ENCODE measurements around the gene SIRPB2.

SIRPB2 gene

GRCh38 chr20:1469925-1470571 is 21.2 kb downstream of the SIRPB2 start:
- DNase-seq: peak; percentile 4

- no peak for DNase-seq
Observed at GRCh38 chr20:1469306-1469905, 21.8 kb downstream of the SIRPB2 start.

GRCh38 chr20:1468117-1468624 is 23.0 kb downstream of the SIRPB2 start:
- DNase-seq: no peak

GRCh38 chr20:1467355-1468116 is 23.7 kb downstream of the SIRPB2 start:
- no peak for DNase-seq

- DNase-seq: no peak
Observed at GRCh38 chr20:1467082-1467354, 24.2 kb downstream of the SIRPB2 start.

GRCh38 chr20:1466211-1467081 is 24.8 kb downstream of the SIRPB2 start, which contains the start of gene NSFL1C:
TSS of gene NSFL1C (minus strand) at chr20:1466849. CDS start at chr20:1466824, 25 bp downstream.
- DNase-seq: peak; percentile 95

- no peak for DNase-seq
Observed at GRCh38 chr20:1465470-1466210, 25.6 kb downstream of the SIRPB2 start.

- DNase-seq: no peak
Observed at GRCh38 chr20:1463971-1464570, 27.1 kb downstream of the SIRPB2 start.

GRCh38 chr20:1462834-1463233 is 28.4 kb downstream of the SIRPB2 start:
- DNase-seq: no peak

- no peak for DNase-seq
Observed at GRCh38 chr20:1462001-1462400, 29.2 kb downstream of the SIRPB2 start.

GRCh38 chr20:1460275-1460674 is 30.9 kb downstream of the SIRPB2 start:
- no peak for DNase-seq

GRCh38 chr20:1457992-1458391 is 33.2 kb downstream of the SIRPB2 start:
- DNase-seq: no peak

- DNase-seq: no peak
Observed at GRCh38 chr20:1456300-1456699, 34.9 kb downstream of the SIRPB2 start.

GRCh38 chr20:1450926-1451491 is 40.2 kb downstream of the SIRPB2 start:
- no peak for DNase-seq

GRCh38 chr20:1449370-1449769 is 41.9 kb downstream of the SIRPB2 start:
- no peak for DNase-seq

- no peak for DNase-seq
Observed at GRCh38 chr20:1448081-1448620, 43.1 kb downstream of the SIRPB2 start.

- DNase-seq: no peak
Observed at GRCh38 chr20:1446536-1446935, 44.7 kb downstream of the SIRPB2 start.

GRCh38 chr20:1443085-1443484 is 48.1 kb downstream of the SIRPB2 start:
- DNase-seq: no peak

- no peak for DNase-seq
Observed at GRCh38 chr20:1442304-1442703, 48.9 kb downstream of the SIRPB2 start.

- no peak for DNase-seq
Observed at GRCh38 chr20:1441133-1441532, 50.1 kb downstream of the SIRPB2 start.

GRCh38 chr20:1440024-1440423 is 51.2 kb downstream of the SIRPB2 start:
- DNase-seq: no peak

Measured in stimulated activated CD4-positive, alpha-beta T cell treated with anti-CD3 and anti-CD28 coated beads, Interleukin-1b, Interleukin-23, amount 100 ng/mL, for 48 hours (primary cell).